GF-D8 (cell line): ENCODE data around the gene NMUR2.

ENCODE experiments used
- DNase-seq: peaks from one replicate; lab custom pipeline; 2025; lab: John Stamatoyannopoulos, UW

Gene NMUR2

GRCh38 chr5:152369298-152369697 lies 35.8 kb downstream of the NMUR2 start:
- DNase-seq = no peak

- no peak for DNase-seq
These were observed 37.5 kb downstream of the NMUR2 start for GRCh38 chr5:152367554-152367953.

- DNase-seq = no peak
These were observed 38.4 kb downstream of the NMUR2 start for GRCh38 chr5:152366716-152367115.

GRCh38 chr5:152364899-152365298 lies 40.2 kb downstream of the NMUR2 start:
- no peak for DNase-seq

GRCh38 chr5:152364172-152364571 lies 40.9 kb downstream of the NMUR2 start:
- no peak for DNase-seq

- no peak for DNase-seq
These were observed 46.1 kb downstream of the NMUR2 start for GRCh38 chr5:152358861-152359568.

GRCh38 chr5:152356506-152356905 lies 48.6 kb downstream of the NMUR2 start:
- no peak for DNase-seq

GRCh38 chr5:152355061-152355460 lies 50.0 kb downstream of the NMUR2 start:
- DNase-seq = no peak

GRCh38 chr5:152353001-152353400 lies 52.1 kb downstream of the NMUR2 start:
- no peak for DNase-seq

- no peak for DNase-seq
These were observed 55.2 kb downstream of the NMUR2 start for GRCh38 chr5:152349683-152350526.
